GM18951 (cell line): ENCODE results near the gene POM121.
"Not testable (repeated sequence)": the region's sequence is repeated elsewhere in the genome, so short reads cannot be mapped to it uniquely, and the experiment has no call there.

Experiments
- in situ Hi-C: fragments of 300-500 bp; cut with MboI; formaldehyde crosslinking; loops from one replicate; pipeline ENCODE4 v1.12.0; 2022; ENCODE audit warnings: low sequenced_read_pairs, mixed read lengths, inconsistent platforms; ENCODE audit not compliant: unreplicated experiment

Gene POM121

DNA sequence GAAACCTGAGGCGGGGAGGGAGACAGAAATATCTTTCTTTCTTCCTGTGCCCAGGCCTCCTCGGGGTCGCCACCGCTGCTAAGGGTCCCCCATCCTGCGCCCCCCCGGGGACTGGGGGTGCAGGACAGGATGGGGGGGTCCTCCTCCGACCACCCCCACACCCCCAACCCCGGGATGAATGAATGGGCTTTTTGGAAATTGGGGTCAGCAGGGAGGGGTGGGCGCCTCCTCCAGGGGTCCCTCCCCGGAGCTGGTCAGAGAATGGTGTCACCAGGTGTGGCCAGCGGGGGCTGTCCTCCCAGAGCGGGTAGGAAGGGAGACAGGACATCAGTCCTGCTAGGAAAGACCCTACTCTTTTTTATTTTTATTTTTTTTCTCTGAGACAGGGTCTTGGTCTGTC lies 51.5 kb downstream of the POM121 start:
- in situ Hi-C loops = not testable (repeated sequence)

DNA sequence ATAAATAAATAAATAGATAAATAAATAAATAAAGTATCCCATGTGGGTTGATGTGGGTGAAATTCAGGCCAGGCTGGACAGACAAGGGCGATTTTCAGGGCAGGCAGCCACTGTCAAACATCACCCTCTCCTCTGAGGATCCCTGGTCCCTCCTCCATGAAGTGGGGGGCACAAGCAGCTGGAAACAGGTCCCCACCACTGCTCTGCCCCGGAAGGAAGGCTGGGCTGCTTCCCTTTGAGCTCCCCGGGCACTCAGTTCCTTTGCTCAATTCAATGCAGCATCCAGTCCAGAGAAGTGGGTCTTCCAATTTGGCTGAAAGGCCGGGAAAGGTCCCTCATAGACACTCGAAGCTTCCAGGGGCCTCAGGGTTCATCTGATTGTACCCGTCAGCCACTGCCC lies 55.5 kb downstream of the POM121 start:
- in situ Hi-C loops = not testable (repeated sequence)

DNA sequence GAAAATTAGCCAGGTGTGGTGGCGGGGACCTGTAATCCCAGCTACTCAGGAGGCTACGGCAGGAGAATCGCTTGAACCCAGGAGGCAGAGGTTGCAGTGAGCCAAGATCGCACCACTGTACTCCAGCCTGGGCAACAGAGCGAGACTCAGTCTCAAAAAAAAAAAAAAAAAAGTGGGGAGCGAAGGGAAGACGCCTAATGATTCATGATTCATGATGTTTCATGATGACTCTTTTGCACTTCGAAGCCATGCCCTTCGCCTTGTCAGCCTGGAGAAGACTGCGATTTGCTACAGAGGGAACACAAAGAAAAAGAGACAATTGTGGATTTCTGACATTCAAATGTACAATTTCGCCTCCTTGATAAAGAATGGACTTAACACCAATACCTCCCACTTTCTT lies 57.2 kb downstream of the POM121 start:
- in situ Hi-C loops = not testable (repeated sequence)

DNA sequence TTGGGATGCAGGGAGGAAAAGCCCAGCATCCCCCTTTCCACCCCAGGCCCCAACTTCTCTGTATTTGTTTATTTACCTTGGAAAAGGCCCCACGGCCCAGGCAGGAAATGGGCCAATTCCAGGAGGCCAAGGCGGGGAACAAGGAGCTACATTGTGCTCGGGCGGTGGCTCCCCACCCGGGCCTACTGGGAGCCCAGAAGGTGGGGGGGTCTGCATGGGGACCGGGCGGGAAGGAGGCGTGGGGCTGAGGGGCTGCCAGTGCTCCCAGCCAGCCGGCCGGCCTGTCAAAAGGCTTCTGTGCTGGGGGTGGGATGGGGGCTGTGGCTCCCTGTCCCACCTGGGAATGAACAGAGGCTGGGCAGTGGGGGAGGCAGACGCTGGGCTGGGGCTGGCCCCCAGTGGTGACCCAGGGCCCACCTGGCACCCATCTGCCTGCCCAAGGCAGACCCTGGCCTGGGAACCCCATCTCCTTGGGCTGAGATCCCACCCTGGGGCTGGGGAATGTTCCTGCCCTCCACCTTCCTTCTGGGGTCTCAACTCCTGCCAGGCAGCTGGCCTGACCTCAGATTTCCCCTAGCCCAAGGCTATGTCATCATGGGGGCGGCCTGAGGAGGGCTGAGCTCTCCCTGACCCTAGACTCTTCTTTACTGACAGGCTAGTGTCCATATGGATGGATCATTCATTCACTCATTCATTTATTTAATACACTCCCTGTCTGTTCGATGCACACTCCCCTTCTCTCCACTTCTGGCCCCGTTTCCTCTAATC lies 65.4 kb downstream of the POM121 start:
- in situ Hi-C loops = not testable (repeated sequence)

DNA sequence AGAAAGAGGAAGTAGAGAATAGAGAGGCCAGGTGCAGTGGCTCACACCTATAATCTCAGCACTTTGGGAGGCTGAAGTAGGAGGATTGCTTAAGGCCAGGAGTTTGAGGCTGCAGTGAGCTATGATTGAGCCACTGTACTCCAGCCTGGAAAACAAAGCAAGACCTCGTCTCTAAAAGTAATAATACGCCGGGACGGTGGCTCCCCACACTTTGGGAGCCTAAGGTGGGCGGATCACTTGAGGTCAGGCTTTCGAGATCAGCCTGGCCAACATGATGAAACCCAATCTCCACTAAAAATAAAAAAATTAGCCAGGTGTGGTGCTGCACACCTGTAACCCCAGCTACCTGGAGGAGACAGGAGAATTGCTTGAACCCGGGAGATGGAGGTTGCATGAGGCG lies 70.6 kb downstream of the POM121 start:
- in situ Hi-C loops = not testable (repeated sequence)

DNA sequence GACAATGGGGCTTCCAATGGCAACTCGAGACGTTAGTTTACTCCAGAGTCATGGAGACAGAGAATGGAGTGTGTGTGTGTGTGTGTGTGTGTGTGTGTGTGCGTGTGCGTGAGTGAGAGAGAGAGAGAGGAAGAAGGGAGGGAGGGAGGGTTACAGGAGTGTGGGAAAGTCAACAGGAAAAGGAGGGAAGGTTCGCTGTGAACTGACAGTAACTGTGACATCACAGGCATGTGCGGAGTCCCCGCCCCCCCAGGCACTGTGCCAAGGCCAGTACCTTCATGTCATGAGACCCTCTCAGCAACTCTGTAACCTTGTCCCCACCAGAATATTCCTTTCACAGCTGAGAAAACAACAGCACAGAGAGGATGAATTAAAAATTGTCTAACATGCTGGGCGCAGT lies 72.6 kb downstream of the POM121 start:
- in situ Hi-C loops = not testable (repeated sequence)

DNA sequence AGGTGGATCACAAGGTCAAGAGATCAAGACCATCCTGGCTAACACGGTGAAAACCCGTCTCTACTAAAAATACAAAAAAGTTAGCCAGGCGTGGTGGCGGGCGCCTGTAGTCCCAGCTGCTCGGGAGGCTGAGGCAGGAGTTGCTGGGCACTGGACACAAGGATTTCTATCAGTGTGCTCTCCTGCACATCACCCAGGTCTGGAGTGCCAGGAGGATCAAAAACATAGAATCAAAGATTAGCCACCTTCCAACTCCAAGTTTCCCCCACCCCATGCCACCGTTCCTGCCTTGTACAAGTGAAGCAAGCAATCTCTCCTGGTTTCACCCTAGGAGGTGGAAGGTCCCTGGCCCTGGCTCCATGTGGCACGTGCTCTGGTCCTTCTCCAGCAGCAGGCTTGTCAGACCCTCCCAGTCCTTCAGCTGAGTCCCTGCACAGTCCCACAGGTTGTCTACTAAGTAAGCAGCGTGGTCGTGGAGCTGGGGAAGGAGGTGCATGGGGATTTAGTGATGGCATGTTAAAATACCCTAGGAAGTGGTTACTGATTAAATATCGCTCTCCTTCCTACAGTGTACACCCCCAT lies 73.1 kb downstream of the POM121 start:
- in situ Hi-C loops = not testable (repeated sequence)
